Measurements from ENCODE around the gene RNF5. TPM values are rescaled to one million over a fixed set of nuclear protein-coding genes. Genes with fewer than 3 reads are reported as not detected.

The RNF5 gene
- total RNA-seq, 1 experiment from 2014 or later, result 70.7 TPM

GRCh38 chr6:32158052-32158451 is 20.2 kb upstream of the RNF5 start:
- no peak overlapping the region for H3K27ac Mint-ChIP-seq (ENCODE audit: unreplicated experiment)
- no peak for DNase-seq
- H3K4me1 Mint-ChIP-seq (ENCODE audit: low read depth, unreplicated experiment), result peaks cover 7% of the 10 kb centered on the region
- H3K9me3 Mint-ChIP-seq (ENCODE audit: unreplicated experiment), result no peaks in the 10 kb centered on the region
- H3K9me3 ChIP-seq, result no peaks in the 10 kb centered on the region
- peaks cover 13% of the 10 kb centered on the region for H3K4me1 ChIP-seq
- H3K27me3 Mint-ChIP-seq (ENCODE audit: insufficient read depth, unreplicated experiment), result no peaks in the 10 kb centered on the region
- H3K36me3 ChIP-seq (ENCODE audit: control insufficient read depth, insufficient read depth, low read length), result peaks cover 8% of the 10 kb centered on the region
- no peak overlapping the region for H3K4me3 ChIP-seq (ENCODE audit: low read depth, low read length)
- peaks cover 82% of the 10 kb centered on the region for H3K36me3 Mint-ChIP-seq (ENCODE audit: insufficient read depth, unreplicated experiment)
- POLR2A ChIA-PET, result no interaction called here
- H3K4me3 Mint-ChIP-seq (ENCODE audit: unreplicated experiment), result no peak overlapping the region
- intact Hi-C loops (cut with micrococcal nuclease; ENCODE audit: unreplicated experiment), result no loop called here
- BruUV-seq (replicated peaks), result no TSS peak
- no peaks in the 10 kb centered on the region for H3K27me3 ChIP-seq (replicated peaks; ENCODE audit: control insufficient read depth, insufficient read depth, low read length)
- no peak for TF ChIP-seq CTCF (IDR thresholded peaks at IDR 0.05; ENCODE audit: insufficient read depth in 1 of 2, low read depth in 1 of 2, low read length in 1 of 2, severe bottlenecking in 1 of 2, unreplicated experiment in 1 of 2)
- CTCF ChIA-PET, result no interaction called here

- Mint-ChIP-seq H3K9me3 (ENCODE audit: unreplicated experiment) (no peaks in the 10 kb centered on the region), H3K27me3 (ENCODE audit: insufficient read depth, unreplicated experiment) (no peaks in the 10 kb centered on the region), H3K27ac (ENCODE audit: unreplicated experiment) (peak overlapping the region; percentile 65), H3K4me1 (ENCODE audit: low read depth, unreplicated experiment) (peaks cover 9% of the 10 kb centered on the region), H3K36me3 (ENCODE audit: insufficient read depth, unreplicated experiment) (peaks cover 93% of the 10 kb centered on the region), H3K4me3 (ENCODE audit: unreplicated experiment) (no peak overlapping the region)
- ChIA-PET POLR2A (no interaction called here), CTCF (interaction anchor here (1.6 kb wide), 1 partner anchor 9 kb away, joined by 5 read pairs; no protein-coding TSS in a partner anchor)
- BruUV-seq (replicated peaks), result no TSS peak
- Histone ChIP-seq H3K4me3 (ENCODE audit: low read depth, low read length) (no peak overlapping the region), H3K4me1 (peaks cover 14% of the 10 kb centered on the region), H3K36me3 (ENCODE audit: control insufficient read depth, insufficient read depth, low read length) (0 out of 2 replicates have a peak, but pooled peaks cover 1% of the 10 kb centered on the region), H3K27me3 (replicated peaks; ENCODE audit: control insufficient read depth, insufficient read depth, low read length) (no peaks in the 10 kb centered on the region), H3K9me3 (no peaks in the 10 kb centered on the region)
- intact Hi-C loops (cut with micrococcal nuclease; ENCODE audit: unreplicated experiment), result no loop called here
- DNase-seq, result no peak
- TF ChIP-seq CTCF (IDR thresholded peaks at IDR 0.05; ENCODE audit: insufficient read depth in 1 of 2, low read depth in 1 of 2, low read length in 1 of 2, severe bottlenecking in 1 of 2, unreplicated experiment in 1 of 2), result no peak
Observed at GRCh38 chr6:32163559-32164258, 14.5 kb upstream of the RNF5 start.

GRCh38 chr6:32164295-32164694 is 13.9 kb upstream of the RNF5 start, which contains the start of gene EGFL8:
Gene EGFL8 (plus strand): TSS chr6:32164595. CDS start chr6:32166166, 1,571 bp downstream.
- POLR2A ChIA-PET, result interaction anchor here (0.8 kb wide), 1 partner anchor 34 kb away, joined by 5 read pairs; the partner anchor contains the start of gene FKBPL
- no peak for TF ChIP-seq CTCF (IDR thresholded peaks at IDR 0.05; ENCODE audit: insufficient read depth in 1 of 2, low read depth in 1 of 2, low read length in 1 of 2, severe bottlenecking in 1 of 2, unreplicated experiment in 1 of 2)
- Mint-ChIP-seq H3K9me3 (ENCODE audit: unreplicated experiment) (no peaks in the 10 kb centered on the region), H3K4me3 (ENCODE audit: unreplicated experiment) (no peak within 1 kb of the TSS), H3K36me3 (ENCODE audit: insufficient read depth, unreplicated experiment) (peaks cover 93% of the 10 kb centered on the region), H3K27me3 (ENCODE audit: insufficient read depth, unreplicated experiment) (no peaks in the 10 kb centered on the region), H3K27ac (ENCODE audit: unreplicated experiment) (peak within 1 kb of the TSS; percentile 76), H3K4me1 (ENCODE audit: low read depth, unreplicated experiment) (peaks cover 7% of the 10 kb centered on the region)
- CTCF ChIA-PET, result interaction anchor here (1.6 kb wide), 1 partner anchor 10 kb away, joined by 5 read pairs; no protein-coding TSS in a partner anchor
- Histone ChIP-seq H3K9me3 (no peaks in the 10 kb centered on the region), H3K4me1 (peaks cover 20% of the 10 kb centered on the region), H3K27me3 (replicated peaks; ENCODE audit: control insufficient read depth, insufficient read depth, low read length) (no peaks in the 10 kb centered on the region), H3K36me3 (ENCODE audit: control insufficient read depth, insufficient read depth, low read length) (0 out of 2 replicates have a peak, but pooled peaks cover 1% of the 10 kb centered on the region), H3K4me3 (ENCODE audit: low read depth, low read length) (no peak within 1 kb of the TSS)
- no TSS peak for BruUV-seq (replicated peaks)
- intact Hi-C loops (cut with micrococcal nuclease; ENCODE audit: unreplicated experiment), result no loop called here
- DNase-seq, result no peak

Data from Caco-2 (cell line).